ENCODE data around the gene AEN. TPM values are rescaled to one million over a fixed set of nuclear protein-coding genes. Genes with fewer than 3 reads are reported as not detected.

Gene AEN
- total RNA-seq, 4 donors from 2014 or later = 7.6 to 60.2 (median 25.2) TPM

- no peak for TF ChIP-seq CTCF (IDR thresholded peaks at IDR 0.05)
Measured at GRCh38 chr15:88619796-88620195, 1.3 kb upstream of the AEN start.

GRCh38 chr15:88621789-88622604 is 857 bp downstream of the AEN start:
- TF ChIP-seq CTCF (IDR thresholded peaks at IDR 0.05) = no peak
- ATAC-seq (ENCODE audit: low FRiP score) = no peak
- no peak for DNase-seq (ENCODE audit: low spot score)

More at GRCh38 chr15:88619796-88620195, 1.3 kb upstream of the AEN start:
- DNase-seq (ENCODE audit: low spot score) (no peak), ATAC-seq (ENCODE audit: low FRiP score) (no peak)

- no peak for TF ChIP-seq CTCF (IDR thresholded peaks at IDR 0.05)
- ATAC-seq (ENCODE audit: low FRiP score) (no peak), DNase-seq (ENCODE audit: low spot score) (no peak)
Measured at GRCh38 chr15:88622605-88622975, 1.4 kb downstream of the AEN start.

- ATAC-seq (ENCODE audit: low FRiP score) = peak; percentile 80
- TF ChIP-seq CTCF (IDR thresholded peaks at IDR 0.05) = no peak
- peak; percentile 62 for DNase-seq (ENCODE audit: low spot score)
Measured at GRCh38 chr15:88623061-88623460, 1.9 kb downstream of the AEN start.

- ATAC-seq (ENCODE audit: low FRiP score) (no peak), DNase-seq (ENCODE audit: low spot score) (no peak)
- TF ChIP-seq CTCF (IDR thresholded peaks at IDR 0.05) = no peak
Measured at GRCh38 chr15:88623632-88624031, 2.5 kb downstream of the AEN start.

GRCh38 chr15:88624156-88624970 is 3.2 kb downstream of the AEN start:
- ATAC-seq (ENCODE audit: low FRiP score) = no peak
- no peak for TF ChIP-seq CTCF (IDR thresholded peaks at IDR 0.05)
- no peak for DNase-seq (ENCODE audit: low spot score)

Data from omental fat pad (tissue), 4 donors.